SK-N-SH (cell line): ENCODE results near the gene SLC2A13.

Experiments used
- EP300 ChIP-seq, 2 experiments: IDR thresholded peaks; 2 replicates each; pipeline versions ENCODE4 v1.4.0 to v1.6.1; 2012; ENCODE audit warnings: borderline replicate concordance in 1 of 2, low read depth in 1 of 2, low read length in 1 of 2
- GABPA ChIP-seq: IDR thresholded peaks from 2 replicates; pipeline ENCODE4 v1.4.0; 2012; ENCODE audit warnings: low read depth, mild to moderate bottlenecking
- POLR2AphosphoS5 ChIP-seq: IDR thresholded peaks from 2 replicates; pipeline ENCODE4 v1.6.1; 2012; ENCODE audit warnings: low read depth, low read length
- RCOR1 ChIP-seq: fragments of 150-350 bp; IDR thresholded peaks from 2 replicates; pipeline ENCODE4 v1.6.1; 2017; ENCODE audit warnings: antibody characterized with exemption, low read length
- TCF12 ChIP-seq: IDR thresholded peaks from 2 replicates; pipeline ENCODE4 v1.4.0; 2012
- TEAD4 ChIP-seq: IDR thresholded peaks from 2 replicates; pipeline ENCODE4 v1.4.0; 2012; ENCODE audit warnings: mild to moderate bottlenecking, borderline replicate concordance; ENCODE audit not compliant: insufficient read depth
- YY1 ChIP-seq: IDR thresholded peaks from 2 replicates; pipeline ENCODE4 v1.4.0; 2012; ENCODE audit warnings: low read depth, mild to moderate bottlenecking
- ZBTB33 ChIP-seq: IDR thresholded peaks from 2 replicates; pipeline ENCODE4 v1.4.0; 2012; ENCODE audit warnings: low read depth, borderline replicate concordance
- TF ChIP-seq, protein P1 (sequence below): fragments of 200-600 bp; sonication (generic); IDR thresholded peaks from 2 replicates; pipeline ENCODE4 v1.6.1; 2017; ENCODE audit warnings: antibody characterized with exemption, mild to moderate bottlenecking, moderate library complexity

DNA sequence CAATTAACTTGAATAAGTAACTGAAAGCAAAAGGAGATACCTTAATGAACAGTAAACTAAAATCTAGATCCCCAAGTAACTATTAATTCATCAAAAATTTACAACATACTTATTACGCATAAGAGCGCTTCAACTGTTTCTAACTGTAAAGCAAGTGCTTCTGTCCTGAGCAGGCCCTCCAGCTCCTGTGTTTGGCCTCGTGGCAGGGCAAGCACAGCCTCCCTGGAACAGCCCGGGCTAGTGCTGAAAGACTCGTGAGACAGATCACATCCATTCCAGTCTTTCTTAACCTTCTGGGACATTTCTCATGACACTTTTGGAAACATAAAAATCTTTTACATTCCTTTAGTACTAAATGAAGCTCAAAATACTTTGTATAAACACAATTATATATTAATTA lies 307.5 kb downstream of the SLC2A13 start:
- TF ChIP-seq EP300 (IDR thresholded peaks at IDR 0.05; ENCODE audit: borderline replicate concordance in 1 of 2, low read depth in 1 of 2, low read length in 1 of 2) (no peak), TCF12 (no peak), POLR2AphosphoS5 (no peak), ZBTB33 (no peak), YY1 (no peak), GABPA (no peak), TEAD4 (no peak), RCOR1 (no peak)
- TF ChIP-seq, protein P1, sequence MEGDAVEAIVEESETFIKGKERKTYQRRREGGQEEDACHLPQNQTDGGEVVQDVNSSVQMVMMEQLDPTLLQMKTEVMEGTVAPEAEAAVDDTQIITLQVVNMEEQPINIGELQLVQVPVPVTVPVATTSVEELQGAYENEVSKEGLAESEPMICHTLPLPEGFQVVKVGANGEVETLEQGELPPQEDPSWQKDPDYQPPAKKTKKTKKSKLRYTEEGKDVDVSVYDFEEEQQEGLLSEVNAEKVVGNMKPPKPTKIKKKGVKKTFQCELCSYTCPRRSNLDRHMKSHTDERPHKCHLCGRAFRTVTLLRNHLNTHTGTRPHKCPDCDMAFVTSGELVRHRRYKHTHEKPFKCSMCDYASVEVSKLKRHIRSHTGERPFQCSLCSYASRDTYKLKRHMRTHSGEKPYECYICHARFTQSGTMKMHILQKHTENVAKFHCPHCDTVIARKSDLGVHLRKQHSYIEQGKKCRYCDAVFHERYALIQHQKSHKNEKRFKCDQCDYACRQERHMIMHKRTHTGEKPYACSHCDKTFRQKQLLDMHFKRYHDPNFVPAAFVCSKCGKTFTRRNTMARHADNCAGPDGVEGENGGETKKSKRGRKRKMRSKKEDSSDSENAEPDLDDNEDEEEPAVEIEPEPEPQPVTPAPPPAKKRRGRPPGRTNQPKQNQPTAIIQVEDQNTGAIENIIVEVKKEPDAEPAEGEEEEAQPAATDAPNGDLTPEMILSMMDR, result no peak
